HG02610 (cell line): ENCODE results near the gene UGT8.
"Not testable (repeated sequence)": the region's sequence is repeated elsewhere in the genome, so short reads cannot be mapped to it uniquely, and the experiment has no call there.

Source experiments
- ATAC-seq: cut with Tn5 transposase; IDR thresholded peaks from one replicate; pipeline ENCODE4 v1.9.1; 2021; ENCODE audit warnings: mild to moderate bottlenecking, moderate library complexity; ENCODE audit not compliant: unreplicated experiment

Gene UGT8

GRCh38 chr4:114606245-114606644, 7.6 kb downstream of the UGT8 start:
- no peak for ATAC-seq

- no peak for ATAC-seq
These were observed 8.4 kb downstream of the UGT8 start for GRCh38 chr4:114607056-114607455.

- ATAC-seq, result no peak
These were observed 15.0 kb downstream of the UGT8 start for GRCh38 chr4:114613560-114613959.

- no peak for ATAC-seq
These were observed 16.8 kb downstream of the UGT8 start for GRCh38 chr4:114615435-114615834.

GRCh38 chr4:114616036-114616435, 17.4 kb downstream of the UGT8 start:
- not testable (repeated sequence) for ATAC-seq

- ATAC-seq, result no peak
These were observed 27.6 kb downstream of the UGT8 start for GRCh38 chr4:114626196-114626595.

- ATAC-seq, result no peak
These were observed 37.8 kb downstream of the UGT8 start for GRCh38 chr4:114636192-114636935.

GRCh38 chr4:114642173-114642780, 43.7 kb downstream of the UGT8 start:
- no peak for ATAC-seq

- ATAC-seq, result no peak
These were observed 51.3 kb downstream of the UGT8 start for GRCh38 chr4:114649908-114650307.

- no peak for ATAC-seq
These were observed 55.1 kb downstream of the UGT8 start for GRCh38 chr4:114653675-114654074.

- ATAC-seq, result no peak
These were observed 56.0 kb downstream of the UGT8 start for GRCh38 chr4:114654592-114654991.

GRCh38 chr4:114658179-114658578, 59.6 kb downstream of the UGT8 start:
- ATAC-seq, result no peak

- no peak for ATAC-seq
These were observed 60.2 kb downstream of the UGT8 start for GRCh38 chr4:114658776-114659175.

- ATAC-seq, result peak; percentile 89
These were observed 60.9 kb downstream of the UGT8 start for GRCh38 chr4:114659386-114660008.

GRCh38 chr4:114663083-114663482, 64.5 kb downstream of the UGT8 start:
- ATAC-seq, result no peak

- ATAC-seq, result no peak
These were observed 70.0 kb downstream of the UGT8 start for GRCh38 chr4:114668577-114668976.

- ATAC-seq, result peak; percentile 49
These were observed 72.1 kb downstream of the UGT8 start for GRCh38 chr4:114670733-114671132.

GRCh38 chr4:114673306-114673705, 74.7 kb downstream of the UGT8 start:
- ATAC-seq, result no peak

GRCh38 chr4:114674080-114674479, 75.5 kb downstream of the UGT8 start:
- no peak for ATAC-seq

- no peak for ATAC-seq
These were observed 78.9 kb downstream of the UGT8 start for GRCh38 chr4:114677346-114677979.

- ATAC-seq, result no peak
These were observed 85.9 kb downstream of the UGT8 start for GRCh38 chr4:114684462-114684861.

GRCh38 chr4:114688059-114688458, 89.5 kb downstream of the UGT8 start:
- no peak for ATAC-seq
